ENCODE measurements around the gene CEP44. TPM values are rescaled to one million over a fixed set of nuclear protein-coding genes. Genes with fewer than 3 reads are reported as not detected.
A peak's percentile ranks its signal among the peaks of the same experiment; 100 is the strongest.

CEP44 gene
- polyA plus RNA-seq, 1 donor from 2014 or later, result 19.3 TPM

DNA sequence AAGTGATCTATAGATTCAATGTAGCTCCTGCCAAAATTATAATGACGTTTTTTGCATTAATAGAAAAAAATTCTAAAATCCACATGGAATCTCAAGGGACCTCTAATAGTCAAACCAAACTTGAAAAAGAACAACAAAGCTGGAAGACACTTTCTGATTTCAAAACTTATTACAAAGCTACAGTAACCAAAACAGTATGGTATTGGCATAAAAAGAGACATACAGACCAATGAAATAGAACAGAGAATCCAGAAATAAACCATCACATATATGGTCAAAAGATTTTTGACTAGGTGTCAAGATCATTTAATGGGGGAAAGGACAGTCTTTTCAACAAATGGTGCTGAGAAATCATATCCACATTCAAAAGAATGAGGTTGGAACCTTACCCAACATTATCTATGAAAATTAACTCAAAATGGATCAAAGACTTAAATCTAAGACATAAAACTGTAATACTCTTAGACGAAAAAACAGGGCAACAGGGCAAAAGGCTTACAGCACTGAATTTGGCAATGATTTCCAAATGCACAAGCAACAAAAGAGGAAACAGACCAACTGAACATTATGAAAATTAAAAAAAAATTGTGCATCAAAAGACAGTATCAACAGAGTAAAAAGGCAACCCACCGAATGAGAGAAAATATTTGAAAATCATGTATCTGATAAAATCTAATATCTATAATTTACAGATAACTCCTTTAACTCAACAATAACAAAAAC, 4.1 kb upstream of the CEP44 start:
- H3K27me3 ChIP-seq (ENCODE audit: insufficient read depth, low read depth, low read length), result no peaks in the 10 kb centered on the region
- H3K4me3 ChIP-seq (ENCODE audit: low read length), result no peak overlapping the region
- no peak overlapping the region for H2AFZ ChIP-seq (ENCODE audit: low read depth, low read length)
- no peaks in the 10 kb centered on the region for H3K9me2 ChIP-seq (ENCODE audit: insufficient read depth, low read length)
- no peak overlapping the region for H3K9ac ChIP-seq (ENCODE audit: low read length)
- no peak overlapping the region for H3K27ac ChIP-seq (ENCODE audit: low read length)
- TF ChIP-seq TAF1 (IDR thresholded peaks at IDR 0.05; ENCODE audit: low read depth), result no peak
- TF ChIP-seq SMC3 (conservative IDR thresholded peaks at IDR 0.05; ENCODE audit: poor library complexity), result no peak
- TF ChIP-seq MXI1 (conservative IDR thresholded peaks at IDR 0.05; ENCODE audit: poor library complexity, severe bottlenecking), result no peak
- no peak for TF ChIP-seq POLR2AphosphoS5 (IDR thresholded peaks at IDR 0.05)
- no peak for TF ChIP-seq RAD21 (conservative IDR thresholded peaks at IDR 0.05)
- no peak for TF ChIP-seq EZH2 (IDR thresholded peaks at IDR 0.05; ENCODE audit: borderline replicate concordance, insufficient read depth, low read length, poor library complexity, severe bottlenecking)
- H3K79me2 ChIP-seq (replicated peaks; ENCODE audit: insufficient read depth, low read length), result peaks cover 53% of the 10 kb centered on the region
- H3K9me3 ChIP-seq (ENCODE audit: low read length), result no peaks in the 10 kb centered on the region
- no peaks in the 10 kb centered on the region for H3K36me3 ChIP-seq (ENCODE audit: insufficient read depth, low read length)
- H3F3A ChIP-seq (ENCODE audit: insufficient read depth, low read length, poor library complexity, severe bottlenecking), result no peaks in the 10 kb centered on the region
- H3K4me2 ChIP-seq (ENCODE audit: low read length), result no peak overlapping the region
- H4K20me1 ChIP-seq (ENCODE audit: insufficient read depth), result no peaks in the 10 kb centered on the region

DNA sequence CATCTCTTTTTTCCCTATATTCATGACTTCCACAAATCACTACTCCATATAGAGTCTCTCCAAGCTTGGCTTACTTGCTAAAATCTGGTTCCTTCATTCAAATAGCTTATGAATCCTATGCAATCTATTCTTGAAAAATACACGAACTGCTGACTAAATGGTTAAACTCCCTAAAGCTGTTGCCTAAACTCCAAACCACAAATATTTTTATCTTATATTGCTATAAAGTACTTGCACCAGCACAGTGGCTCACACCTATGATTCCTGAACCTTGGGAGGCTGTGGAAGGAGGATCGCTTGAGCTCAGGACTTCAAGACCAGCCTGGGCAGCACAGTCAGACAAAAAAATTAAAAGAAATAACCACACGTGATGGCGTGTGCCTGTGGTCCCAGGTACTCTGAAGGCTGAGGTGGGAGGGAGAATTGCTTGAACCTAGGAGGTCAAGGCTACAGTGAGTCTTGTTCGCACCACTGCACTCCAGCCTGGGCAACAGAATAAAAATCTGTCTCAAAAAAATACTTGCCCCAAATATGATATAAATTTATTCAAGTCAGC, 2.5 kb upstream of the CEP44 start:
- Histone ChIP-seq H3F3A (ENCODE audit: insufficient read depth, low read length, poor library complexity, severe bottlenecking) (no peaks in the 10 kb centered on the region), H3K4me3 (ENCODE audit: low read length) (peak overlapping the region; percentile 80), H4K20me1 (ENCODE audit: insufficient read depth) (no peaks in the 10 kb centered on the region), H3K36me3 (ENCODE audit: insufficient read depth, low read length) (no peaks in the 10 kb centered on the region), H2AFZ (ENCODE audit: low read depth, low read length) (no peak overlapping the region), H3K9me2 (ENCODE audit: insufficient read depth, low read length) (no peaks in the 10 kb centered on the region), H3K27me3 (ENCODE audit: insufficient read depth, low read depth, low read length) (no peaks in the 10 kb centered on the region), H3K9me3 (ENCODE audit: low read length) (no peaks in the 10 kb centered on the region), H3K9ac (ENCODE audit: low read length) (no peak overlapping the region), H3K79me2 (replicated peaks; ENCODE audit: insufficient read depth, low read length) (peaks cover 59% of the 10 kb centered on the region), H3K27ac (ENCODE audit: low read length) (no peak overlapping the region), H3K4me2 (ENCODE audit: low read length) (no peak overlapping the region)
- TF ChIP-seq TAF1 (IDR thresholded peaks at IDR 0.05; ENCODE audit: low read depth), result no peak
- no peak for TF ChIP-seq EP300 (conservative IDR thresholded peaks at IDR 0.05; ENCODE audit: poor library complexity, severe bottlenecking)
- TF ChIP-seq, protein P1, sequence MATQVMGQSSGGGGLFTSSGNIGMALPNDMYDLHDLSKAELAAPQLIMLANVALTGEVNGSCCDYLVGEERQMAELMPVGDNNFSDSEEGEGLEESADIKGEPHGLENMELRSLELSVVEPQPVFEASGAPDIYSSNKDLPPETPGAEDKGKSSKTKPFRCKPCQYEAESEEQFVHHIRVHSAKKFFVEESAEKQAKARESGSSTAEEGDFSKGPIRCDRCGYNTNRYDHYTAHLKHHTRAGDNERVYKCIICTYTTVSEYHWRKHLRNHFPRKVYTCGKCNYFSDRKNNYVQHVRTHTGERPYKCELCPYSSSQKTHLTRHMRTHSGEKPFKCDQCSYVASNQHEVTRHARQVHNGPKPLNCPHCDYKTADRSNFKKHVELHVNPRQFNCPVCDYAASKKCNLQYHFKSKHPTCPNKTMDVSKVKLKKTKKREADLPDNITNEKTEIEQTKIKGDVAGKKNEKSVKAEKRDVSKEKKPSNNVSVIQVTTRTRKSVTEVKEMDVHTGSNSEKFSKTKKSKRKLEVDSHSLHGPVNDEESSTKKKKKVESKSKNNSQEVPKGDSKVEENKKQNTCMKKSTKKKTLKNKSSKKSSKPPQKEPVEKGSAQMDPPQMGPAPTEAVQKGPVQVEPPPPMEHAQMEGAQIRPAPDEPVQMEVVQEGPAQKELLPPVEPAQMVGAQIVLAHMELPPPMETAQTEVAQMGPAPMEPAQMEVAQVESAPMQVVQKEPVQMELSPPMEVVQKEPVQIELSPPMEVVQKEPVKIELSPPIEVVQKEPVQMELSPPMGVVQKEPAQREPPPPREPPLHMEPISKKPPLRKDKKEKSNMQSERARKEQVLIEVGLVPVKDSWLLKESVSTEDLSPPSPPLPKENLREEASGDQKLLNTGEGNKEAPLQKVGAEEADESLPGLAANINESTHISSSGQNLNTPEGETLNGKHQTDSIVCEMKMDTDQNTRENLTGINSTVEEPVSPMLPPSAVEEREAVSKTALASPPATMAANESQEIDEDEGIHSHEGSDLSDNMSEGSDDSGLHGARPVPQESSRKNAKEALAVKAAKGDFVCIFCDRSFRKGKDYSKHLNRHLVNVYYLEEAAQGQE (IDR thresholded peaks at IDR 0.05; ENCODE audit: borderline replicate concordance), result no peak
- TF ChIP-seq EZH2 (IDR thresholded peaks at IDR 0.05; ENCODE audit: borderline replicate concordance, insufficient read depth, low read length, poor library complexity, severe bottlenecking), result no peak
- TF ChIP-seq, protein P2, sequence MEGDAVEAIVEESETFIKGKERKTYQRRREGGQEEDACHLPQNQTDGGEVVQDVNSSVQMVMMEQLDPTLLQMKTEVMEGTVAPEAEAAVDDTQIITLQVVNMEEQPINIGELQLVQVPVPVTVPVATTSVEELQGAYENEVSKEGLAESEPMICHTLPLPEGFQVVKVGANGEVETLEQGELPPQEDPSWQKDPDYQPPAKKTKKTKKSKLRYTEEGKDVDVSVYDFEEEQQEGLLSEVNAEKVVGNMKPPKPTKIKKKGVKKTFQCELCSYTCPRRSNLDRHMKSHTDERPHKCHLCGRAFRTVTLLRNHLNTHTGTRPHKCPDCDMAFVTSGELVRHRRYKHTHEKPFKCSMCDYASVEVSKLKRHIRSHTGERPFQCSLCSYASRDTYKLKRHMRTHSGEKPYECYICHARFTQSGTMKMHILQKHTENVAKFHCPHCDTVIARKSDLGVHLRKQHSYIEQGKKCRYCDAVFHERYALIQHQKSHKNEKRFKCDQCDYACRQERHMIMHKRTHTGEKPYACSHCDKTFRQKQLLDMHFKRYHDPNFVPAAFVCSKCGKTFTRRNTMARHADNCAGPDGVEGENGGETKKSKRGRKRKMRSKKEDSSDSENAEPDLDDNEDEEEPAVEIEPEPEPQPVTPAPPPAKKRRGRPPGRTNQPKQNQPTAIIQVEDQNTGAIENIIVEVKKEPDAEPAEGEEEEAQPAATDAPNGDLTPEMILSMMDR (IDR thresholded peaks at IDR 0.05; ENCODE audit: poor library complexity, severe bottlenecking), result no peak
- no peak for TF ChIP-seq RAD21 (conservative IDR thresholded peaks at IDR 0.05)
- no peak for TF ChIP-seq POLR2AphosphoS5 (IDR thresholded peaks at IDR 0.05)
- TF ChIP-seq SMC3 (conservative IDR thresholded peaks at IDR 0.05; ENCODE audit: poor library complexity), result no peak
- no peak for TF ChIP-seq MXI1 (conservative IDR thresholded peaks at IDR 0.05; ENCODE audit: poor library complexity, severe bottlenecking)

All from neural cell (in vitro differentiated cells).